MM.1S (cell line): ENCODE data around the gene PRPF31.

ENCODE experiments used
- EZH2 ChIP-seq: fragments of 300-600 bp; sonication (generic); optimal IDR thresholded peaks from 2 replicates; pipeline ENCODE3; 2017; ENCODE audit warnings: low read depth, mild to moderate bottlenecking, antibody characterized with exemption, low read length, mixed read lengths
- TF ChIP-seq, protein P1 (sequence below): fragments of 300-600 bp; sonication (generic); IDR thresholded peaks from 2 replicates; pipeline ENCODE4 v1.5.1; 2016; ENCODE audit warnings: antibody characterized with exemption, low read length, mixed read lengths

- TF ChIP-seq, protein P1, sequence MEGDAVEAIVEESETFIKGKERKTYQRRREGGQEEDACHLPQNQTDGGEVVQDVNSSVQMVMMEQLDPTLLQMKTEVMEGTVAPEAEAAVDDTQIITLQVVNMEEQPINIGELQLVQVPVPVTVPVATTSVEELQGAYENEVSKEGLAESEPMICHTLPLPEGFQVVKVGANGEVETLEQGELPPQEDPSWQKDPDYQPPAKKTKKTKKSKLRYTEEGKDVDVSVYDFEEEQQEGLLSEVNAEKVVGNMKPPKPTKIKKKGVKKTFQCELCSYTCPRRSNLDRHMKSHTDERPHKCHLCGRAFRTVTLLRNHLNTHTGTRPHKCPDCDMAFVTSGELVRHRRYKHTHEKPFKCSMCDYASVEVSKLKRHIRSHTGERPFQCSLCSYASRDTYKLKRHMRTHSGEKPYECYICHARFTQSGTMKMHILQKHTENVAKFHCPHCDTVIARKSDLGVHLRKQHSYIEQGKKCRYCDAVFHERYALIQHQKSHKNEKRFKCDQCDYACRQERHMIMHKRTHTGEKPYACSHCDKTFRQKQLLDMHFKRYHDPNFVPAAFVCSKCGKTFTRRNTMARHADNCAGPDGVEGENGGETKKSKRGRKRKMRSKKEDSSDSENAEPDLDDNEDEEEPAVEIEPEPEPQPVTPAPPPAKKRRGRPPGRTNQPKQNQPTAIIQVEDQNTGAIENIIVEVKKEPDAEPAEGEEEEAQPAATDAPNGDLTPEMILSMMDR = no peak
- TF ChIP-seq EZH2 = no peak
Measured at GRCh38 chr19:54160854-54161253, 45.3 kb downstream of the PRPF31 start.
